Kidney tubule cell (primary cell): ENCODE measurements around the gene CDCA8.
A peak's percentile ranks its signal among the peaks of the same experiment; 100 is the strongest.

Source experiments
- DNase-seq: peaks from one replicate; pipeline ENCODE4 v3.0.0-alpha.2; 2018; ENCODE audit warnings: low spot score

Gene CDCA8

DNA sequence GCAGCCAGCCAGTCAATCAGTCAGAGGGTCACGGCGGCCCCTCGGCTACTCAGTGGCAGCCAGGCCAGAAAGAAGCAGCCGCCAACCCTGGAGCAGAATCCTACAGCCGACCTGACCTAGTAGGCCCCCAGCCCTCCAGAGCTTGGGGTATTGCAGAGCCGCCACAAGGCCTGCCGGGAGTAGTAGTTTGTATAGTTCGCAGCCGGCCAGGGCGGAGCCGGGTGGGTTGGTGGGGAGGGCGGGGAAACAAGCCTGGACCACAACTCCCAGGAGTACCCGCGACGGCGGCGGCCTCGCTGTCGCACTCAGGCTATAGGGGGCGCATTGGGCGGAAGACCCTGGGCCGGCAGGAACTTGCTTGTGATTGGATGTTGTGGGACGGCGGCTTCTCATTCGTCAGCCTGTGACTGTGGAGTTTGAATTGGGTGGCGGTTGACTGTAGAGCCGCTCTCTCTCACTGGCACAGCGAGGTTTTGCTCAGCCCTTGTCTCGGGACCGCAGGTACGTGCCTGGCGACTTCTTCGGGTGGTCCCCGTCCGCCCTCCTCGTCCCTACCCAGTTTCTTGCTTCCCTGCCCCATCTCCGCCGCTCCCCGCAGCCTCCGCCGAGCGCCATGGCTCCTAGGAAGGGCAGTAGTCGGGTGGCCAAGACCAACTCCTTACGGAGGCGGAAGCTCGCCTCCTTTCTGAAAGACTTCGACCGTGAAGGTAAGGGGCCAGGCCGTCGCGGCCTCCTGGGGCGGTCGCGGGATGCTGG, at the start of gene CDCA8:
TSS of gene CDCA8 (plus strand) at position 439 of the 756 bp plus-strand sequence. CDS start at position 614, 175 bp downstream.
- peak; percentile 98 for DNase-seq

DNA sequence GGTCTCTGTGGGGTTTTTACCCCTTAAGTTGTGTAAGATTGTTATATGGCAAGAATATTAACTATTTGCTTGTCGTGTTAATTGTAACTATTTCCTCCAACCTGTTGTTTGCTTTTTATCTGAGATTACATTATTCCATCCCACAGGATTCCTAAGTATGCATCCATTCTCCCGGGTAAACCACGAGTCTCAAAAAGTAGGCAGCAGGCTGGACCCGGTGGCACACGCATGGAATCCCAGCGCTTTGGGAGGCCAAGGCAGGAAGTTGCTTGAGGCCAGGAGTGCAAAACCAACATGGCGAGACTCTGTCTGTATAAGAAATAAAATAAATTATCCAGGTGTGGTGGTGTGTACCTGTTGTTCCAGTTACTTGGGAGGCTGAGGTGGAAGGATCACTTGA, 45.0 kb upstream of the CDCA8 start:
- peak; percentile 2 for DNase-seq

DNA sequence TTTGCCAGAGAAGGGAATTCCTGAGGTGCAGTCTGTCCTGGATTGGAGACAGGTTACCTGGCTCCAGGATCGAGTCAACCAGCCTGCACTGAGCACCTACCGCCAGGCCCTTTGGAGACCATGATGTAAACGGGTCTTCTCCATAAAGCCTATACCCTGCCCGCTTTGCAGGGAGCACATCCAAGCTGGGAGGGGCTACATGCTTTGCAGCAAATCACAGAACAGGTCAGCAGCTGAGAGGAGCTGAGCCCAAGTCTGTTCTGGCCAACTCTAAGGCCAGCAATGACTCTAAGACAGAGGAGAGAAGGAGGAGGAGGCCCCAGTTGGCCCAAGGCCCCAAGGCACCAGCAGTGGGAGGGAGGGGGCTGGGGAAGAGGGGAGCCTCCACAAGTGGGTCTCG, 42.1 kb upstream of the CDCA8 start:
- no peak for DNase-seq

DNA sequence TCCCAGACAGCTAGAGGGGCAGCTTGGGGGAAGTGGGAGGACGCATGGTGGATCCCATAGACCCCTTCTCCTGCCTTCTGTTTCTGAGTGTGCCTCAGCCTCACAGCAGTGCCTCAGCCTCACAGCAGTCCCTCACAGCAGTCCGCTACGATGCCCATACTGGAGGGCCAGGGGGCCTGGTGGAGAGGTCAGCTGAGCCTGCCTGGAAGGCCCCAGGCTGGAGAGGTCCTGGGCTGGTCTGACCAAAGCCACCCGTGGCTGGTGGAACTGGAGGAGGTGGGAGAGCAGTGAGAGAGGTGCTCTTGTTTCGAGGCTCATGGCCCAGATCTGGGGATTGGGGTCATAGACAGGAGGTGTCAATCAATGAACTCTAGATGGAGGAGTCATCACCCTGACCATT, 41.6 kb upstream of the CDCA8 start:
- no peak for DNase-seq

DNA sequence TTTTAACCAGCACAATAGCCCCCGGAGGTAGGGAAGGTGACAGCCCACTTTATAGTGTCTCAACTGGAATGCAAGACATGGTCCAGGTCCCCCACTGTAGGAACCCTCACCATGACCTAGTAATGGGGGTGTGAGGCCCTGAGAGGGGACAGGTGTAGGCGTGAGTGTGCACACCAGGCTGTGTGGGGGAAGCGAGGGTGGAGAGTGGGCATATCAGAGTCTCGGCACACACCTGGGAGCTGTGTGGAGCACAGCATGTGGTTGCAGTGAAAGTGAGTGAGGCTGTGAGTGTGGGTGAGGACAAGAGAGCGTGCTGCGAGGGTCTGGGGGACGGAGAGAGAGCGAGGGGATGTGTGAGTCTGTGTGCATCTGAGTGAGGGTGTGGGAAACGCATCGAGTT, 40.5 kb upstream of the CDCA8 start:
- no peak for DNase-seq

DNA sequence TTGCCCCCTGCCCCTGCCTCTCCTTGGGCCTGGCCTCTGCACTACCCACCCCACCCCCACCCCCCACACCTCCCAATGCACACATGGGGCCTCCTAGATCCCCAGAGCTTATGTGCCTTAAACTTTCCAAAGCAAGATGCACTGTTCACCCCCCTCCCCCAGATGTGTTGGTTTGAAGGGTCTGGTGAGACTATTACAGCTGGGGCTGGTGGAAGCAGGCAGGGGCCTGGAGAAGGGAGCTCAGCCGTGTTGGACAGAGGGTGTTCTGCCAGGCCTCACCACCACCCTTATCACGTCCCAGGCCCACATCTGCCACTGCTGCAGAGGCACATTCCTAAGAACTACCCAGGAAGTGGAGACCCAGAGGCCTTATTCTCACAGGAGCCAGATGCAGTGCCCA, 39.3 kb upstream of the CDCA8 start:
- DNase-seq, result no peak

DNA sequence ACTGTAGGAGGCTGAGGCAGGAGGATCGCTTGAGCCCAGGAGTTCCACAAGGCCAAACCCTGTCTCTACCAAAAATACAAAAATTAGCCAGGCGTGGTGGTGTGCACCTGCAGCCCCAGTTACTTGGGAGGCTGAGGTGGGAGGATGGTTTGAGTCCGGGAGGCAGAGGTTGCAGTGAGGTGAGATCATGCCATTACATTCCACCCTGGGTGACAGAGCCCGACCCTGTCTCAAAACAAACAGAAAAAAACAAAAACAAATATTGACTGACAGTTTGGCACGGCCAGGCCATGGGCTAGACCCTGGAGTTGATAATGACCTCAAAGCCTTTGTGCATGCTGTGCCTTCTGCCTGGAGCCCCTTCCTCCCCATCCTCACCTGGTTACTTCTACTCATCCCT, 38.4 kb upstream of the CDCA8 start:
- no peak for DNase-seq

DNA sequence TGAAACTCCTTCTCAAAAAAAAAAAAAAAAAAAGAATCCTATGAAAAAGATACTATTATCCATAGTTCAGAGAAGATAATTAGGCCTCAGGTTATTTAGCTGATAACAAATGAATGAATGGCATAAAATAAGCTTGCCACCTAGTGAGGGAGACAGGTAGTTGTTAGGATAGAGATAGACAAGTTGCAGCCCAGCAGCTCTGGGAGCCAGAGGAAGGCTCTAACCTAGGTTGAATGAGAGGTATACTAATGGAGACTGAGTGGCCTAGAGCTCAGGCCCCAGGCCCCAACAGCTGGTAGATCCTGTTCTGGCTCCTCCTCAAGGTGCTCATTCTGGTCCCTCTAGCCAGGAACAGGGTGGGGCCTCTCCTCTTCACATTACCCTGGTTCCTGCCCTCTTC, 37.0 kb upstream of the CDCA8 start:
- no peak for DNase-seq

DNA sequence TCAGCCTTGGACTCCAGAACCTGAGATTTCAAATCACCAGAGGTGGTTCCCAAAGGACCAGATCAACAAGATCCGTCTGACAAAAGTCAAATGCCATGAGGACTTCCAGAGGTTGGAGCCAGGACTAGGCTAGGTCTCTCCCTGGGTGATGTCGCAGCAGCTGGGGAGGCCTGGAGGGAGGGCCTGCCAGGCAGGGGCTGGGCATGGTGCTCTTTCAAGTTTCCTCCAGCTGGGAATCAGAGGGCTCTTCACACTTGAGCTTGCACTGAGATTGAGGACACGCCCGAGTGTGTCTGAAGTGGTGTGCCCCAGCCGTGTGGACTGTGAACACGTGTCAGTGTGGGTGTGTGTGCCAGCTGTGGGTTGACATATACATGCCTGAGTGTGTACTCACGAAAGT, 36.3 kb upstream of the CDCA8 start:
- no peak for DNase-seq

DNA sequence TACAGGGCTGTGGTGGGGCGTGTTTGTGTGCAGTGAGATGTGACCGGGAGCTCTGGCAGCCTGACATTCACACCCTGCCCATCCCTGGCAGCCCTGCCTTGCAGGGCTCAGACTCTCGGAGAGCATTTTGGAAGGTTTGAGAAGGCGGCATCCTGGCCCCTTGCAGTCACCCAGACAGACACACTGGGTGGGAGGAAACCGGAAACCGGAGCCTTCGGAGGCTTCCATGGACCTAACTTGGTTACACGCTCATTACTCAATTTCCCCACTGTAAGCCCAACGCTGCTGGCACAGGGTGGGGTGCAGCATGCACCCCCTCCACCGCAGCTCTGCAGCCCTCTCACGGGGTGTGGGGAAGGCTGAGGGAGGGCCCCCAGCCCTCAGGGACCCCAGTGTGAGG, 35.4 kb upstream of the CDCA8 start:
- DNase-seq, result no peak

DNA sequence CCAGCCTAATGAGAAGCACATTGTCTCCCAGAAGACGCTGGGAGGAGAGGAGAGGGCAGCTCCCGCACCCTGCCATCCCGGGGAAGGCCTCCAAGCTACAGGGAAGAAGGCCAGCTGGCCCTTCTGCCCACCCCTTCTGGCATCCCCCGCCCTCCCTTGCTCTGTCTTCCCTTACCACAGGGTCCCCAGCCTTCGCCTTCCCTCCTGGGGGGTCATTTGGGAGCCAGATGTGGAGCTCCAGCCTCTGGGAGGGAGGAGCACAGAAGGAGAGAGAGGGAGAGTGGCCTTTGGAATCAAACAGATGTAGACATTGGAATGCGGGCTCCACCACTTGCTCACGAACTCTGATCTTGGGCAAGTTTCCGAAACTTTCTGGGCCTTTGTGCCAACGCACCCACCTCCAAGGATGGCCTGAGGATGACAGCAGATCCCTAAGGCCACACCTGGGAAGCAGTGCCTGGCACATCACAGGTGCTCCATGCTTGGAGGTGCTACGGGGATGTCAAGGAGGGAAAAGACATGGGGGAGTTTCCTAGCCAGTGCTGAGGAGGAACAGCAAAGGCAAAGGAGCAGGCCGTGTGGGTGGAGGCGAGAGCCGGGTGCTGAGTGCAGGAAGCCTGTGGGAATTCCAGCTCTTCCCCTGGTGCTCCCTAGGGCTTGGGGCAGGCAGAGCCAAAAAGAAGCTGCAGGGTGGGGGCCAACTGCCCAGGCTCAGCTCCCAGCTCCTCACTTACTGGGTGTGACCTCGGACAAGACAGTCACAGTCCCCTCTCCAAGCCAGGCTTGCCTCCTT, 34.5 kb upstream of the CDCA8 start:
- DNase-seq, result no peak

DNA sequence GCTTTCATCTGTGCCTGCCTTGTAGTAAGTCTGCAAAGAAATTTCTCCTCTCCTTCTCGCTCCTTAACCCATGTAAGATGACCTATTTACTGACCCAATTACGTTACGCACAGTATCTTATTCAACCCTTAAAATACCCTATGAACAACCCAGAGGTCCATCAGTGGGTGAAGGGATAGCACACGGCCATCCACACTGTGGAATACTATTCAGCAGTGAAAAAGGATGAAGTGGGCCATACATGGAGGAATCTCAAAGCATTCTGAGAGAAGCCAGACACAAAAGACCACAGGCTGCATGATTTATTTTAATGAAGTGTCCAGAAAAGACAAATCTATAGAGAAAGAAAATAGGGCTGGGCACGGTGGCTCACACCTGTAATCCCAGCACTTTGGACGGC, 33.8 kb upstream of the CDCA8 start:
- DNase-seq, result no peak

DNA sequence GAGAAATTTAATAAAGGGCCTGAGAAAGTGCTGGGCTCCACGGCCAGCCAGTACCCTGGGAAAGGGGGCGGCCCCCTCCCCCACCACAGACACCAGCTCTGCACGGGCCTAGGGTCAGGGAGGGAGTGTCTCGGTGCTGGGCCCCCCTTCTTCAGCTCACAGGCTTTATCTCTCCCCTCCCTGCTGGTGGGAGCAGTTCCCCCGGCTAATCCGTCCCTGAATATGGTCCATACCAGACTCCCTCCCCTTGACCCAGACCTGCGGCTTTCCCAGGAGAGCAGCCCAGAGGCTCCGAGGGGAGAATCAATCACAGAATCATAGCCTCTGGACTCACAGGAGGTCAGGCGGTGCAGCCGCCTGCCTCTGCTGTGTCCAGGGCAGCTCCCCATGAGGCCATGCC, 31.7 kb upstream of the CDCA8 start:
- DNase-seq, result no peak

DNA sequence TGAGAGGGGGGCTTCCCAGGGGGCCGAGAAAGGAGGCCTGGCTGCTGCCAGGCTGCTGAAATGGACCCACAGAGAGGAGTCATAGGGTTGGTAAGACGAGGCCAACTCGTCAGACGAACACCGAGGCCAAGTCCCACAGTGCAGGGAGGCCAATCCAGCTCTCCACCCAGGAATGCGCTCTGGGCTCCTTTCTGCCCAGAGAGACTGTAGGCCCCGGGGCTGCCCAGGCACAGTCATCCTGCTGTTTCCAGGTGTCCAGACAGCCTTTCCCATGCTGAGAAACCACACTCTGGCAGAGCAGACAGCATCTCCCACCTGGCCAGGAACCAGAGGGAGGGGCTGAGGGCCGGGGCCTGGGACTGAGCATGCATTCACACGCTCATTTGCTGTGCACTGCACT, 30.9 kb upstream of the CDCA8 start:
- no peak for DNase-seq

DNA sequence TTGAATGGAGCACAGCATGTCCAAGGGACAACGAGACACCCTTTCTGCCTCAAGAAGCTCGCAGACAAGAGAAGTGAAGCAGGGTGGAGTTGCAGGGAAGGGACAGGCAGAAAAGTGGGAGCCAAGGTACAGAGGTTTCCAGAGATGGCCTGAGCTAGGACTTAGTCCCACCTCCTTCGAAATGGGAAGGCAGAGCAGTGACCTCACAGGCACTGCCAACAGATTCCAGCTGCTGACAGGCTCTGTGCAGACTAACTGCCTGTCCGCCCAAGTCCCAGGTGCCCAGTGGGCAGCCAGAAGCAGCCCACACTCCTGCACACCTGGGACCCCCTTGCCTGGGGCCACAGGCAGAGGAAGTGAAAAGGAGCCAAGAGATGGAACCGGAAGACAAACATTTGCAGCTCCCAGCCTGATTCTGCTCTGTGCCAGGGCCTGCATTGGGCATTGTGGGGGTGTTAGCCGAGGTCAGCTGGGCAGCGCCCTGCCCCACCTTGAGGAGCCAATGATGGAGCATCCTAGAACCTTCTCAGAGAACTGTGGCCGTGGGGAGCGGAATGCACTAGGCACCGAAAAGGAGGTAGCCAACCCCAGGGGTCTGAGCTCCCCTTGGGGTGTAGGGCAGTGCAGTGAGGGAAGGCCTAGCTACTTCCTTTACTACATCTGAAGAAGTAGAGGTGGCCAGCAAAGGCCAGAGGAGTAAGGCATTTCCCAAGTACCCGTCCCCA, 30.1 kb upstream of the CDCA8 start:
- no peak for DNase-seq

DNA sequence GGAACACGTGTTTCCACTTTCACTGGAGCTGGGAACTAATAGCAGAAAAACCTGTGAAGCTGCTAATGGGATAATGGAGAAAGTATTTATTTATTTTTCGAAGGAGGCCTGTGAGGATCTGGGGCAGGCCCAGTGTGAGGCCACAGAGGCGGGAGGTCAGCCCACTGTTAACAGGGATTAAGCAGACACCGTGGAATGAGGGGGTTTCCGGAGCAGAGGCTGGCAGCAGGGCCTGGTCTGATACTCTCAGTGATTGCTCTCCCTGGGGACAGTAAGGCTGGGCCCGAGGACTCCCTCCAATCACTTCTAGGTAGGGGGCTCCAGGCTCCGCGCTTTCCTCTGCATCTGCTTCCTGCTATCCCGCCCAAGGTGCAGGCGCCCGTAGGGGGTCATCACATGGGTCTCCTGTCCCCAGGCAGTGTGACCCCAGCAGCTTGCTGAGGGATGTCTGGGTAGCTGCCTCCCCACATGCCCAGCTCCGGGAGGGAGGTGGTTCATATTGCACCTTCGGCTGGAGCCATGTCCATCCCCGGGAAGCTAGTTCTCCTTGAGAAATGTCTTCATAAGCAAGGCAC, 28.8 kb upstream of the CDCA8 start:
- DNase-seq, result no peak

DNA sequence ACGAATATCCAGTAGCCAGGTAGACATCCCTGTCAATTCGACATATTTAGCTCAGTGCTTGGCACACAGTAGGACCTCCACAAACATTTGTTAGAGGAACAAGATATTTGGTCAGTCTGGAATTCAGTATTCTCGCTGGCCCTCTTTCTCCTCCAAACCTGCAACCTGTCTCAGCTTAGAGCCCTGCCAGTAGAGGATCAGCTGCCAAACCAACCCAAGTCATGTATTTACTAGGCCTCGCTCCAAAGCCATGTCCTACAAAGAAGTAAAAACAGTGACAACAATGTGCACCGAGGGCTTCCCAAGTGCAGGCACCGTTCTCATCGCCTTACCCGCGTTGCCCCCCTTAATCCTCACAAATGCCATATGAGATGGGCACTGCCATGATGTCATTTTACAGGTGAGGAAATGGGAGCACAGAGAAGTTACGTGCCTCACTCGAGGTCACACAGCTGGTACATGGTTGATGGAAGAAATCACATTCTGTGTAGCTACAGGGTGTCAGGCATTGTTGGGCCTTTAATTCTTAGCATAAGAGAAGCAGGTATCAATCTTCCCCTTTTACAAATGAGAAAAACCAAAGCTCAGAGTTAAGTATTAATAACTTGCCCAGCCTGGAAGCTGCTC, 26.0 kb upstream of the CDCA8 start:
- DNase-seq, result no peak

DNA sequence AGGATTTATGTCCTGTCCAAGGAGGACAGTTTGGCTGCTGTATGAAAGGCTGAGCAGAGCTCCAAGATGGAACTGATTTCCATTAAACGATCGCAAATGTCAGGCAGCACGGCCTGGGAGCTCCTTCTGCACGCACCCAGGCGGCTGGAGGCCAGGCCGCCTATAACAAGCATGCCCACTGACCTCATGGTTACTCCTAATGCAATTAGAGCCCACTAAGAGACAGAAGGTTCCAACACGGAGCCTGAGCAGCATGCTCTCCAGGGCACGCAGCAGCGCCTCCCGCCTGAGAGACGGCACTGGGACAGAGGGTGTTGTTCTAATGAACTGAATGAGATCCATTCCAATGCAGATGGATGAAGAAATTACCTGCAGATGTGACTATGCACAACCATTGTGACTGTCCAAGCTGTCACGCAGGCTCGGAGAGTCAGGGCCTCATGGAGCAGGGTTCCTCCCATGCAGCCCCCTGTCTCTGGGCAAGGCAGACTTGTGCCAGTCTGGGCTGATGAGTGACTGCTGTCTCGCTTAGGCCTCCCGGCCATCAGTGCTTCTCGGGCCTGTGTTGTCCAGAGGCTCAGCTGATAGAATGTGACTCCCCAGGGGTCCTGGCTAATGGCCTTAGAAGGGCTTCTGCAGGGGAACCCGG, 25.2 kb upstream of the CDCA8 start:
- no peak for DNase-seq

DNA sequence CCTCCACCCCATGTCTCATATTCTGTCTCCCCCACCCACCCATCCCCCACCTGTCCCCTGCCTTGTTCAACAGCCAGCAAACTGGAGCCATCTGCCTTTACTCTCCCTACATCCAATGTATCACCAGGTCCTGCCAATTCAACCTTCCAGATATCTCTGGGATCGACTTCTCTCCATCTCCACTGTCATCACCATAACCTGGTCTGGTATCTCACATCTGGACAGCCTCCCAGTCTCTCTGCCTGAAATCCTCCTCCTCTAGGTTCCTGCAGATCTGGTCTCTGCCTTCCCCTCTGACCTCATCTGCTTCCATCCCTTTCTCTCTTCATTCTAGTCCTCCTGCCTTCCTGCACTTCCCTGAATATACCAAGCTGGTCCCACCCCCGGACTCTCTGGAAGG, 22.2 kb upstream of the CDCA8 start:
- no peak for DNase-seq

DNA sequence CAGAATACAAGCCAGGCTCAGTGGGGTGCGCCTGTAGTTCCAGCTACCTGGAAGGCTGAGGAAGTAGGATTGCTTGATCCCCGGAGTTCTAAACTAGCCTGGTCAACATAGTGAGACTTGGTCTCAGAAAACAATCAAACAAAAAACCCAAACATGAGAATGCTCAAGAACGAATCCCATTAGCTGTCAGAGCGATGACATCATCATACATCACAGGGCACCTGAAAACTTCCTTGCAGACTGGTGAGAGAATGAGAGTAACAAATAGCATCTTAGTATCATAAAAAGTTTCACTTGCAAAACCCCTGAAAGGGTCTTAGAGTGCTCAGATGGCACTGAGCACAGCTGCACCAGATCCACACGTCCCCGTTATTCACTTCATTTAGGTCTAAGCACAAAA, 21.1 kb upstream of the CDCA8 start:
- no peak for DNase-seq

DNA sequence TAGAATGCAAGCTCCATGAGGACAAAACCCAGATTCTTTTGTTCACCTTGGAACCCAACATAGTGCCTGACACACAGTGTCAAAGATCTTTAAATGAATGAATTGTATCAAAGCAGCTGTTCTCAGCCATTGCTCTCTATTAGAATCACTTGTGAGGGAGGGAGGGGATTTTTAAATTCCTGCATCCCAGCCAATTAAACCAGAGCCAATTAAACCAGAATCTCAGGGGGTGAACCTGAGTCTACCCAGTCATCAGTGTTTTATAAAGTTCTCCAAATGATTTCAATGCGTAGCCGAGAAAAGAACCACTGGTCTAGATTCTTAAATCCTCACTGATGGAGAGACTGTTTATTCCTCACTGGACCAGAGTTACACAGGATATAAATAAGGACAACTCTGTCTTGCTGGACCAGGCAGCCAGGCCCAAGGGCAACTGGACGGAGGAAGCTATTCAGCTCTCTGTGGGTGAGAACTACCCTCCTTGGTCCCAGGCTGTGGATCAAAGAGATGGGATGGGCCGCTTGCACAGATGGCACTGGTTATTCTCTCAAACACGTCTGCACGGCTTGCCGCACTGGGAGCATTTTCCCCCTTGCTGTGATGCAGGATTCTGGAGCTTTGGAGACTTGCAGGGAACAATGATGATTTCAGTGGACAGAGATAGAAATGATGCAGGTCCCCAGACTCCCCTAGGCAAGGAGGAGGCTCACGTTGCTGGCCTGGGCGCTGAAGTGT, 20.0 kb upstream of the CDCA8 start:
- DNase-seq, result no peak
